ENCODE results near the gene LRP2. TPM values are rescaled to one million over a fixed set of nuclear protein-coding genes. Genes with fewer than 3 reads are reported as not detected.

The LRP2 gene
- polyA plus RNA-seq, 2 of the 4 experiments (the other 2 are of a cell fraction), result 0.04 TPM; not detected in 1

DNA sequence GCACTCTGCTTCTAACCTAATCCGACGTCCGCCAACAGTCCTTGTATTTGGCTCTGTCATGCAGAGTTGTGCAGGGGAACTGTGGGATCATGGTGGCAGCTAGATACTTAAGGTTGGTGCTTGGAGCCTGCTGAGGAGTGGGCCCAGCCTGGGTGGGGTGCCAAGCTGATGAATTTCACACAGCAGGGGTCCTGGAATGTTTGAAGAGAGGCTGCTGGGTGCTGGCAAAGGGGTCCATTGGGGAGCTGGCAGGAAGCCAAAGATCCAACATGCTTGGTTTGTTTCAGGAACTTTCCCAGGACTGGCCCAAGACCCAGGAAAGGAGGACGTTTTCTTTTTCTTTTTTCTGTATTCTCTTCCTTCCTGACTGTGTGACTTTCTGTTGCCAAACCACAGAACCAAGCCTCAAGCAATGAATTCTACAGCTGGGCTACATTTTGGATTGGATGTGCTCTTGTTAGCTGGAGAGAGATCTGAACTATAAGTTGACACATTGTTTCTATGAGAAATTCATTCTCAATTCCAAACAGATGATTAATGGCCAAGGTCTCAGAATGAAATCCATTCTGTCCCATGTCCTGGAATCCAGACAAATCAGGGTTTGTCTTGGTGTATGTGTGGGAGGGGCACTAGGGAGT lies 243.1 kb downstream of the LRP2 start:
- ChIA-PET CTCF (interaction anchor here (0.6 to 4.7 kb wide), 6 partner anchors 10 to 373 kb away, joined by 3 to 16 read pairs (median 6); no protein-coding TSS in a partner anchor), POLR2A (no interaction called here)
- no peaks in the 10 kb centered on the region for H3K9me3 ChIP-seq
- H3K4me3 ChIP-seq, result no peak overlapping the region
- ATAC-seq (no peak), FAIRE-seq (no peak), DNase-seq (ENCODE audit: low read depth in 1 of 2, low spot score in 1 of 2) (no peak)
- no peak overlapping the region for H3K27ac ChIP-seq
- H3K4me1 ChIP-seq, result no peaks in the 10 kb centered on the region
- TF ChIP-seq, protein P1, sequence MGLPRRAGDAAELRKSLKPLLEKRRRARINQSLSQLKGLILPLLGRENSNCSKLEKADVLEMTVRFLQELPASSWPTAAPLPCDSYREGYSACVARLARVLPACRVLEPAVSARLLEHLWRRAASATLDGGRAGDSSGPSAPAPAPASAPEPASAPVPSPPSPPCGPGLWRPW (IDR thresholded peaks at IDR 0.05), result no peak
- TF ChIP-seq EP300 (IDR thresholded peaks at IDR 0.05) (no peak), EHF (CRISPR knock-in tag; IDR thresholded peaks at IDR 0.05) (no peak), FOSL2 (IDR thresholded peaks at IDR 0.05) (no peak), FOSL2 (CRISPR knock-in tag; IDR thresholded peaks at IDR 0.05) (no peak), EHMT2 (IDR thresholded peaks at IDR 0.05; ENCODE audit: low read depth) (no peak), TP53 (CRISPR knock-in tag; IDR thresholded peaks at IDR 0.05) (no peak), ZNF302 (CRISPR knock-in tag; IDR thresholded peaks at IDR 0.05) (no peak), CBX2 (IDR thresholded peaks at IDR 0.05; ENCODE audit: borderline replicate concordance, low read depth) (no peak), BHLHE40 (IDR thresholded peaks at IDR 0.05; ENCODE audit: low read depth, low read length) (no peak)
- TF ChIP-seq, protein P2, sequence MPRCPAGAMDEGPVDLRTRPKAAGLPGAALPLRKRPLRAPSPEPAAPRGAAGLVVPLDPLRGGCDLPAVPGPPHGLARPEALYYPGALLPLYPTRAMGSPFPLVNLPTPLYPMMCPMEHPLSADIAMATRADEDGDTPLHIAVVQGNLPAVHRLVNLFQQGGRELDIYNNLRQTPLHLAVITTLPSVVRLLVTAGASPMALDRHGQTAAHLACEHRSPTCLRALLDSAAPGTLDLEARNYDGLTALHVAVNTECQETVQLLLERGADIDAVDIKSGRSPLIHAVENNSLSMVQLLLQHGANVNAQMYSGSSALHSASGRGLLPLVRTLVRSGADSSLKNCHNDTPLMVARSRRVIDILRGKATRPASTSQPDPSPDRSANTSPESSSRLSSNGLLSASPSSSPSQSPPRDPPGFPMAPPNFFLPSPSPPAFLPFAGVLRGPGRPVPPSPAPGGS (IDR thresholded peaks at IDR 0.05), result no peak
- 51% methylated on average over 4 of the region's 4 CpGs for WGBS (ENCODE audit: missing lambda C conversion rate)
- no peak overlapping the region for H3K4me2 ChIP-seq

DNA sequence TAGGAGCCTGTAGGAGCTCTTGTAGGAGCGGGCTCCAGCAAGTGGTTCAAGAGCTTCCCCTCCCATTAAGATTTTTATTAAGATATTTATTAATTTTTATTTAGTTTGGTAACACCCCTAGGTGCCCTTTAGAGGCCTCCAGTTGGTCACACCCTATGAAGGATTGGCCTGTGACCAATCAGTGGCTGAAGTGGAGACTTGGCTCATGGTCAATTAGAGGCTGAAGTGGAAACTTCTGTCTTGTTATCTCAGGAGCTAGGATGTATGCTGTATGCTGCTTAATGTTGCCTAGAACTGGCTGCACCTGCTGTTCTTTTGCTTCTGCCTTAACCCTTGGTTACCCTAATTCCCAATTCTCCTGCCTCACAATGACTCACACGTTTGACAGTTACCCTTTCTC lies 244.3 kb downstream of the LRP2 start:
- no peak for FAIRE-seq
- Histone ChIP-seq H3K4me1 (no peaks in the 10 kb centered on the region), H3K4me2 (no peak overlapping the region), H3K27ac (no peak overlapping the region), H3K4me3 (no peak overlapping the region), H3K9me3 (no peaks in the 10 kb centered on the region)
- ATAC-seq, result no peak
- TF ChIP-seq BHLHE40 (IDR thresholded peaks at IDR 0.05; ENCODE audit: low read depth, low read length), result no peak
- ChIA-PET POLR2A (no interaction called here), CTCF (interaction anchor here (0.6 to 4.7 kb wide), 7 partner anchors 9 to 166 kb away, joined by 3 to 16 read pairs (median 5); no protein-coding TSS in a partner anchor)
- DNase-seq (ENCODE audit: low read depth in 1 of 2, low spot score in 1 of 2), result no peak
- 17% methylated on average over 2 of the region's 2 CpGs for WGBS (ENCODE audit: missing lambda C conversion rate)

DNA sequence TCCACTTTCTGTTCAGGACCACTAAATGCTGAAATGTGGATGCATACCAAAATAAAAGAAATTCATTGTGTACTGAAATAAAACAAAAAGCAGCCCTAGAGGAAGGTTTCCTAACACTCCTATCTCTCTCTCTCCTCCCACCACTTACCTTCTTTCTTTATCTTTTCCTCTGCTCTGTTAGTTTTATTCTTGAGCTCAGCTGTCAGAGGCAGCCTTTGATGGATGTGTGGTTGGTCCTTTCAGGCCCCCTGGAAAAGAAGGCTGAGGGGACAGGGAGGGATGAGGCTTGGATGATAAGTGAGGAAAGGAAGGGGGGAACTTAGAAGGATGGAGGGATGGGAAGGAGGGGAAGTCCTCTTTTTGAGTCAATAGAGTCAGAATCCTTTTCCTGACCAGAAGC lies 245.3 kb downstream of the LRP2 start:
- Histone ChIP-seq H3K4me3 (no peak overlapping the region), H3K27ac (no peak overlapping the region), H3K9me3 (no peaks in the 10 kb centered on the region), H3K4me1 (no peaks in the 10 kb centered on the region), H3K4me2 (no peak overlapping the region)
- no peak for TF ChIP-seq ESRRA (IDR thresholded peaks at IDR 0.05; ENCODE audit: borderline replicate concordance, low read length)
- TF ChIP-seq, protein P3, sequence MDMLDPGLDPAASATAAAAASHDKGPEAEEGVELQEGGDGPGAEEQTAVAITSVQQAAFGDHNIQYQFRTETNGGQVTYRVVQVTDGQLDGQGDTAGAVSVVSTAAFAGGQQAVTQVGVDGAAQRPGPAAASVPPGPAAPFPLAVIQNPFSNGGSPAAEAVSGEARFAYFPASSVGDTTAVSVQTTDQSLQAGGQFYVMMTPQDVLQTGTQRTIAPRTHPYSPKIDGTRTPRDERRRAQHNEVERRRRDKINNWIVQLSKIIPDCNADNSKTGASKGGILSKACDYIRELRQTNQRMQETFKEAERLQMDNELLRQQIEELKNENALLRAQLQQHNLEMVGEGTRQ (IDR thresholded peaks at IDR 0.05), result no peak
- no peak for TF ChIP-seq RCOR1 (IDR thresholded peaks at IDR 0.05; ENCODE audit: low read depth, low read length)
- no peak for TF ChIP-seq HDAC2 (IDR thresholded peaks at IDR 0.05)
- TF ChIP-seq POLR2AphosphoS2 (conservative IDR thresholded peaks at IDR 0.05; ENCODE audit: low read length), result no peak
- TF ChIP-seq, protein P4, sequence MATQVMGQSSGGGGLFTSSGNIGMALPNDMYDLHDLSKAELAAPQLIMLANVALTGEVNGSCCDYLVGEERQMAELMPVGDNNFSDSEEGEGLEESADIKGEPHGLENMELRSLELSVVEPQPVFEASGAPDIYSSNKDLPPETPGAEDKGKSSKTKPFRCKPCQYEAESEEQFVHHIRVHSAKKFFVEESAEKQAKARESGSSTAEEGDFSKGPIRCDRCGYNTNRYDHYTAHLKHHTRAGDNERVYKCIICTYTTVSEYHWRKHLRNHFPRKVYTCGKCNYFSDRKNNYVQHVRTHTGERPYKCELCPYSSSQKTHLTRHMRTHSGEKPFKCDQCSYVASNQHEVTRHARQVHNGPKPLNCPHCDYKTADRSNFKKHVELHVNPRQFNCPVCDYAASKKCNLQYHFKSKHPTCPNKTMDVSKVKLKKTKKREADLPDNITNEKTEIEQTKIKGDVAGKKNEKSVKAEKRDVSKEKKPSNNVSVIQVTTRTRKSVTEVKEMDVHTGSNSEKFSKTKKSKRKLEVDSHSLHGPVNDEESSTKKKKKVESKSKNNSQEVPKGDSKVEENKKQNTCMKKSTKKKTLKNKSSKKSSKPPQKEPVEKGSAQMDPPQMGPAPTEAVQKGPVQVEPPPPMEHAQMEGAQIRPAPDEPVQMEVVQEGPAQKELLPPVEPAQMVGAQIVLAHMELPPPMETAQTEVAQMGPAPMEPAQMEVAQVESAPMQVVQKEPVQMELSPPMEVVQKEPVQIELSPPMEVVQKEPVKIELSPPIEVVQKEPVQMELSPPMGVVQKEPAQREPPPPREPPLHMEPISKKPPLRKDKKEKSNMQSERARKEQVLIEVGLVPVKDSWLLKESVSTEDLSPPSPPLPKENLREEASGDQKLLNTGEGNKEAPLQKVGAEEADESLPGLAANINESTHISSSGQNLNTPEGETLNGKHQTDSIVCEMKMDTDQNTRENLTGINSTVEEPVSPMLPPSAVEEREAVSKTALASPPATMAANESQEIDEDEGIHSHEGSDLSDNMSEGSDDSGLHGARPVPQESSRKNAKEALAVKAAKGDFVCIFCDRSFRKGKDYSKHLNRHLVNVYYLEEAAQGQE (IDR thresholded peaks at IDR 0.05), result no peak
- TF ChIP-seq, protein P5, sequence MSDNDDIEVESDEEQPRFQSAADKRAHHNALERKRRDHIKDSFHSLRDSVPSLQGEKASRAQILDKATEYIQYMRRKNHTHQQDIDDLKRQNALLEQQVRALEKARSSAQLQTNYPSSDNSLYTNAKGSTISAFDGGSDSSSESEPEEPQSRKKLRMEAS (IDR thresholded peaks at IDR 0.05), result no peak
- TF ChIP-seq KDM5A (IDR thresholded peaks at IDR 0.05), result no peak
- TF ChIP-seq, protein P6, sequence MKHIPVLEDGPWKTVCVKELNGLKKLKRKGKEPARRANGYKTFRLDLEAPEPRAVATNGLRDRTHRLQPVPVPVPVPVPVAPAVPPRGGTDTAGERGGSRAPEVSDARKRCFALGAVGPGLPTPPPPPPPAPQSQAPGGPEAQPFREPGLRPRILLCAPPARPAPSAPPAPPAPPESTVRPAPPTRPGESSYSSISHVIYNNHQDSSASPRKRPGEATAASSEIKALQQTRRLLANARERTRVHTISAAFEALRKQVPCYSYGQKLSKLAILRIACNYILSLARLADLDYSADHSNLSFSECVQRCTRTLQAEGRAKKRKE (CRISPR knock-in tag; IDR thresholded peaks at IDR 0.05; ENCODE audit: low read depth), result no peak
- TF ChIP-seq POLR2A (IDR thresholded peaks at IDR 0.05; ENCODE audit: low read length), result no peak
- no peak for TF ChIP-seq HOXA7 (CRISPR knock-in tag; IDR thresholded peaks at IDR 0.05)
- no peak for TF ChIP-seq ZNF302 (CRISPR knock-in tag; IDR thresholded peaks at IDR 0.05)
- TF ChIP-seq EP300 (IDR thresholded peaks at IDR 0.05), result no peak
- no peak for TF ChIP-seq ZFP36 (IDR thresholded peaks at IDR 0.05; ENCODE audit: borderline replicate concordance, partially characterized antibody)
- TF ChIP-seq CBX8 (IDR thresholded peaks at IDR 0.05), result no peak
- TF ChIP-seq CBX2 (IDR thresholded peaks at IDR 0.05; ENCODE audit: borderline replicate concordance, low read depth), result no peak
- POLR2A ChIA-PET, result no interaction called here
- ATAC-seq, result no peak
- FAIRE-seq, result no peak
- DNase-seq (ENCODE audit: low read depth in 1 of 2, low spot score in 1 of 2), result no peak
- CTCF ChIA-PET, result interaction anchor here (1.0 to 4.7 kb wide), 6 partner anchors 7 to 105 kb away, joined by 3 to 16 read pairs (median 6); no protein-coding TSS in a partner anchor
